Measurements from ENCODE around the gene EMX1.

DNA sequence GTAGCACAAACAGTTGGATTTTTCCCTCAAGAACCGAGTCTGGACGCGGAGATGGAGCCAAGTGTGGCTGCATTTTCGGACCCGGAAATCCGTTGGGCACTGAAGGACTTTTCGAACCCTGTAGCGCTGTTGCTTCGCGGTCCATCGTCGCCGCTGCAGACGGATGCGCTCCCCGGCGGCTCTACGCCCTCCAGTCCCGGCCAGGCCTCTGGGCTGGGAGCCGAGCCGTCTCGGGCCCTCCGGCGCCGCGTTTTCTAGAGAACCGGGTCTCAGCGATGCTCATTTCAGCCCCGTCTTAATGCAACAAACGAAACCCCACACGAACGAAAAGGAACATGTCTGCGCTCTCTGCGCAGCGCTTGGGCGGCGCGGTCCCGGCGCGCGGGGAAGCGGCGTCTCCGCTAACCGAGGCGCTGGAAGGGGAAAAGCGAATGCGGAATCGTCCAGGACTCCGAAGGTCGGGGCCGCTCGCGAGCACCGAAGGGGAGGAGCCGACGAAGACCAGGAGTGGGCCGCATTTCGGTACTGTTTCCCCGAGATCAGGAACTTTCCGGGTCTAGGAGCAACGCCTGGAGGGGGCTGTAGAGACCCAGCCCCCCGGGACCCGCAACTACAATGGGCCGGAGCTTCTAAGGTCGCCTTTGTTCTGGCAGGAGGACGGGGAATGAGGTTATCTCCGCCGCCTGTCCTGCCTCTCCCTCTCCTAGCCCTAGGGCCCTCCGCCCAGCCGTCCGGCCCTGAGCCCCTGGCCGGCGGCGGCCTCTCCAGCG is 3.2 kb downstream of the EMX1 start:
- TF ChIP-seq, protein P1, sequence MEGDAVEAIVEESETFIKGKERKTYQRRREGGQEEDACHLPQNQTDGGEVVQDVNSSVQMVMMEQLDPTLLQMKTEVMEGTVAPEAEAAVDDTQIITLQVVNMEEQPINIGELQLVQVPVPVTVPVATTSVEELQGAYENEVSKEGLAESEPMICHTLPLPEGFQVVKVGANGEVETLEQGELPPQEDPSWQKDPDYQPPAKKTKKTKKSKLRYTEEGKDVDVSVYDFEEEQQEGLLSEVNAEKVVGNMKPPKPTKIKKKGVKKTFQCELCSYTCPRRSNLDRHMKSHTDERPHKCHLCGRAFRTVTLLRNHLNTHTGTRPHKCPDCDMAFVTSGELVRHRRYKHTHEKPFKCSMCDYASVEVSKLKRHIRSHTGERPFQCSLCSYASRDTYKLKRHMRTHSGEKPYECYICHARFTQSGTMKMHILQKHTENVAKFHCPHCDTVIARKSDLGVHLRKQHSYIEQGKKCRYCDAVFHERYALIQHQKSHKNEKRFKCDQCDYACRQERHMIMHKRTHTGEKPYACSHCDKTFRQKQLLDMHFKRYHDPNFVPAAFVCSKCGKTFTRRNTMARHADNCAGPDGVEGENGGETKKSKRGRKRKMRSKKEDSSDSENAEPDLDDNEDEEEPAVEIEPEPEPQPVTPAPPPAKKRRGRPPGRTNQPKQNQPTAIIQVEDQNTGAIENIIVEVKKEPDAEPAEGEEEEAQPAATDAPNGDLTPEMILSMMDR (IDR thresholded peaks at IDR 0.05), result no peak
- no peak for TF ChIP-seq POLR2A (IDR thresholded peaks at IDR 0.05)
